SK-N-SH (cell line): Measurements from ENCODE around the gene TIMD4. TPM values are rescaled to one million over a fixed set of nuclear protein-coding genes. Genes with fewer than 3 reads are reported as not detected.

Experiments used
- CTCF ChIA-PET: fragments of 300-600, 350-600 bp; formaldehyde crosslinking; extraction: SDS; loops from one replicate; lab custom pipeline; 2021; lab: Yijun Ruan, JAX
- POLR2A ChIA-PET: fragments of 350-600 bp; sonication (Branson Sonifier 250); formaldehyde crosslinking; extraction: SDS; loops from one replicate; lab custom pipeline; 2020; ENCODE audit warnings: antibody characterized with exemption, inconsistent platforms; lab: Yijun Ruan, JAX
- DNase-seq: peaks from one replicate; pipeline ENCODE4 v3.0.0; 2012
- H2AFZ ChIP-seq: fragments of 200-600 bp; sonication (generic); 2 replicates; pipeline ENCODE4 v1.8.1; 2016; ENCODE audit warnings: antibody characterized with exemption, mild to moderate bottlenecking, low read depth
- H3F3A ChIP-seq: fragments of 200-600 bp; sonication (generic); replicated peaks from 2 replicates; pipeline ENCODE3; 2016; ENCODE audit warnings: antibody characterized with exemption, mild to moderate bottlenecking; ENCODE audit not compliant: insufficient read depth
- H3K27ac ChIP-seq, 2 experiments: fragments of 200-500 bp in 1 of 2; fragments of 200-600 bp in 1 of 2; sonication (Bioruptor generic) in 1 of 2; sonication (generic), shearing (Covaris generic) in 1 of 2; 2 replicates each; pipeline versions ENCODE4 v1.5.1 to v1.6.1; 2014 to 2016; ENCODE audit warnings: low read depth in 2 of 2, inconsistent platforms in 1 of 2, low read length in 1 of 2, mild to moderate bottlenecking in 1 of 2, mixed read lengths in 1 of 2
- H3K27me3 ChIP-seq: fragments of 200-600 bp; sonication (generic), shearing (Covaris generic); 2 replicates; pipeline ENCODE4 v1.6.1; 2016; ENCODE audit warnings: mixed run types; ENCODE audit not compliant: insufficient read depth
- H3K36me3 ChIP-seq, 2 experiments: fragments of 200-500 bp in 1 of 2; fragments of 200-600 bp in 1 of 2; sonication (Bioruptor generic) in 1 of 2; sonication (generic) in 1 of 2; replicated peaks in 1 of 2; 2 replicates each; pipeline versions ENCODE3 to v1.5.1; 2014 to 2016; ENCODE audit warnings: low read length in 1 of 2, mild to moderate bottlenecking in 1 of 2; ENCODE audit not compliant: insufficient read depth in 2 of 2, control insufficient read depth in 1 of 2
- H3K4me1 ChIP-seq, 2 experiments: fragments of 200-500 bp in 1 of 2; fragments of 200-600 bp in 1 of 2; sonication (Bioruptor generic) in 1 of 2; sonication (generic), shearing (Covaris generic) in 1 of 2; 2 replicates each; pipeline versions ENCODE4 v1.5.1 to v1.6.1; 2014 to 2016; ENCODE audit warnings: low read depth in 1 of 2, low read length in 1 of 2, mixed run types in 1 of 2; ENCODE audit not compliant: insufficient read depth in 2 of 2, control insufficient read depth in 1 of 2
- H3K4me2 ChIP-seq: fragments of 200-600 bp; sonication (generic), shearing (Covaris generic); 2 replicates; pipeline ENCODE4 v1.6.1; 2017; ENCODE audit warnings: mixed run types
- H3K4me3 ChIP-seq, 2 experiments: fragments of 200-500 bp in 1 of 2; fragments of 200-600 bp in 1 of 2; sonication (Bioruptor generic) in 1 of 2; sonication (generic), shearing (Covaris generic) in 1 of 2; 2 replicates each; pipeline versions ENCODE4 v1.5.1 to v1.8.1; 2014 to 2016; ENCODE audit warnings: low read depth in 2 of 2, inconsistent platforms in 1 of 2, low read length in 1 of 2, mild to moderate bottlenecking in 1 of 2, mixed read lengths in 1 of 2, moderate library complexity in 1 of 2
- H3K79me2 ChIP-seq: fragments of 200-600 bp; sonication (generic); 2 replicates; pipeline ENCODE4 v1.8.1; 2017; ENCODE audit warnings: mild to moderate bottlenecking; ENCODE audit not compliant: insufficient read depth
- H3K9ac ChIP-seq: fragments of 200-600 bp; sonication (generic); 2 replicates; pipeline ENCODE4 v1.6.1; 2017; ENCODE audit warnings: mixed run types
- H3K9me2 ChIP-seq: fragments of 200-600 bp; sonication (generic); 2 replicates; pipeline ENCODE4 v1.6.1; 2017; ENCODE audit warnings: mixed run types
- H3K9me3 ChIP-seq: fragments of 200-600 bp; sonication (generic); 2 replicates; pipeline ENCODE4 v1.6.1; 2017; ENCODE audit warnings: mixed run types, mild to moderate bottlenecking, moderate library complexity
- H4K20me1 ChIP-seq: fragments of 200-600 bp; sonication (generic); 2 replicates; pipeline ENCODE4 v1.6.1; 2017; ENCODE audit warnings: mild to moderate bottlenecking, mixed run types; ENCODE audit not compliant: insufficient read depth
- CHD2 ChIP-seq: fragments of 150-350 bp; IDR thresholded peaks from 2 replicates; pipeline ENCODE4 v1.6.1; 2018; ENCODE audit warnings: low read length; ENCODE audit not compliant: partially characterized antibody
- FOSL2 ChIP-seq: IDR thresholded peaks from 2 replicates; pipeline ENCODE4 v1.4.0; 2012; ENCODE audit warnings: low read depth, mild to moderate bottlenecking, moderate library complexity, borderline replicate concordance
- FOXM1 ChIP-seq: IDR thresholded peaks from 2 replicates; pipeline ENCODE4 v1.4.0; 2012; ENCODE audit warnings: low read depth, mild to moderate bottlenecking
- MXI1 ChIP-seq: IDR thresholded peaks from 2 replicates; pipeline ENCODE4 v1.6.1; 2012; ENCODE audit warnings: mild to moderate bottlenecking, low read depth, low read length, improper control_type of control experiment
- NFIC ChIP-seq: IDR thresholded peaks from 2 replicates; pipeline ENCODE4 v1.4.0; 2012; ENCODE audit warnings: borderline replicate concordance
- RAD21 ChIP-seq: IDR thresholded peaks from 2 replicates; pipeline ENCODE4 v1.6.1; 2012; ENCODE audit warnings: mild to moderate bottlenecking, low read length
- RFX5 ChIP-seq: IDR thresholded peaks from 2 replicates; pipeline ENCODE4 v1.6.1; 2012; ENCODE audit warnings: mild to moderate bottlenecking, improper control_type of control experiment, low read length
- SIN3A ChIP-seq: IDR thresholded peaks from 2 replicates; pipeline ENCODE4 v1.6.1; 2012; ENCODE audit warnings: low read depth, mild to moderate bottlenecking, low read length, moderate library complexity, borderline replicate concordance
- WGBS: methylation state at CpG from one replicate; pipeline ENCODE4 v1.1.6; 2017; ENCODE audit warnings: low lambda C conversion rate; 5-methylcytosine and 5-hydroxymethylcytosine counted together
- polyA plus RNA-seq, 3 experiments: library from polyadenylated mRNA; depleted of rRNA; stranded (reverse); fragments of >200 nt; gene quantifications; 2 replicates each; pipeline ENCODE4 v1.2.3, GENCODE V29; 2012
- TF ChIP-seq, protein P1 (sequence below): IDR thresholded peaks from 2 replicates; pipeline ENCODE4 v1.4.0; 2012; ENCODE audit warnings: low read depth, borderline replicate concordance
- TF ChIP-seq, protein P2 (sequence below): fragments of 150-350 bp; IDR thresholded peaks from 2 replicates; pipeline ENCODE4 v1.6.1; 2016; ENCODE audit warnings: mild to moderate bottlenecking, low read depth, low read length
- TF ChIP-seq, protein P3 (sequence below): IDR thresholded peaks from 2 replicates; pipeline ENCODE4 v1.4.0; 2012; ENCODE audit warnings: low read depth
- TF ChIP-seq, protein P4 (sequence below): IDR thresholded peaks from 2 replicates; pipeline ENCODE4; 2012
- TF ChIP-seq, protein P5 (sequence below): IDR thresholded peaks from 2 replicates; pipeline ENCODE4 v1.4.0; 2012; ENCODE audit warnings: low read depth, borderline replicate concordance
- TF ChIP-seq, protein P6 (sequence below): fragments of 150-350 bp; IDR thresholded peaks from 2 replicates; pipeline ENCODE4 v1.6.1; 2017; ENCODE audit warnings: antibody characterized with exemption, low read length, low read depth, borderline replicate concordance

The TIMD4 gene
- polyA plus RNA-seq, 1 of the 3 experiments (the other 2 are of a cell fraction): not detected

DNA sequence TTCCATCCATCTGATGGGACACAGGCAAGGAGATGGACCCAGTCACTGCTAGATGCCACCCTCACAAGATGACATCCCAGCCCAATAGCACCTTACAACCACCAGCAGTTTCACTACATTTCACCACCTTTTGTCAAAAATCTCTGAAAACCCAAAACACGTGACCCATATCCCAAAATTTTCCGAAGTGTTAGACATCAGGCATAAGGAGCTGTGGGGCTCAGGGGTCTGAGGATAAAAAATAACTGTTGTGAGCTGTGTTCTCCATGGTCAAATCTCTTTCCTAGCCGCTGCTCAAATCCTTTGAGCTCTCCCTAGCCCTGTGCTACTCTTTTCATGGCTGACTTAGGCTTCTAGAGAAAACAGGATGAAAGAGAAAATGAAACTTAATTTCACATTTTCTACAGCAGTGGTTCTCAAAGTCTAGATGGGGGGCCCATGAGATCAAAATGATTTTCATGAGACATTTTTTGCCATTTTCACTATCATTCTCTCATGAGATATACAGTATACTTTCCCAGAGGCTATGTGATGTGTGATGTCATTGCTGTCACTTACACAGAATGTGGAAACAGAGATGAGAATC is 40.7 kb downstream of the TIMD4 start:
- ChIA-PET CTCF (no interaction called here), POLR2A (no interaction called here)
- Histone ChIP-seq H3K79me2 (no peaks in the 10 kb centered on the region), H3K4me1 (no peaks in the 10 kb centered on the region), H3K4me3 (no peak overlapping the region; a peak in 1 of 4 replicates), H3K9me3 (no peaks in the 10 kb centered on the region), H3K27me3 (no peaks in the 10 kb centered on the region), H3K4me2 (no peak overlapping the region), H3K27ac (no peak overlapping the region), H4K20me1 (no peaks in the 10 kb centered on the region), H3K9me2 (no peaks in the 10 kb centered on the region), H3F3A (no peaks in the 10 kb centered on the region), H3K36me3 (no peaks in the 10 kb centered on the region), H3K9ac (no peak overlapping the region), H2AFZ (no peak overlapping the region)
- no peak for TF ChIP-seq NFIC
- TF ChIP-seq, protein P1, sequence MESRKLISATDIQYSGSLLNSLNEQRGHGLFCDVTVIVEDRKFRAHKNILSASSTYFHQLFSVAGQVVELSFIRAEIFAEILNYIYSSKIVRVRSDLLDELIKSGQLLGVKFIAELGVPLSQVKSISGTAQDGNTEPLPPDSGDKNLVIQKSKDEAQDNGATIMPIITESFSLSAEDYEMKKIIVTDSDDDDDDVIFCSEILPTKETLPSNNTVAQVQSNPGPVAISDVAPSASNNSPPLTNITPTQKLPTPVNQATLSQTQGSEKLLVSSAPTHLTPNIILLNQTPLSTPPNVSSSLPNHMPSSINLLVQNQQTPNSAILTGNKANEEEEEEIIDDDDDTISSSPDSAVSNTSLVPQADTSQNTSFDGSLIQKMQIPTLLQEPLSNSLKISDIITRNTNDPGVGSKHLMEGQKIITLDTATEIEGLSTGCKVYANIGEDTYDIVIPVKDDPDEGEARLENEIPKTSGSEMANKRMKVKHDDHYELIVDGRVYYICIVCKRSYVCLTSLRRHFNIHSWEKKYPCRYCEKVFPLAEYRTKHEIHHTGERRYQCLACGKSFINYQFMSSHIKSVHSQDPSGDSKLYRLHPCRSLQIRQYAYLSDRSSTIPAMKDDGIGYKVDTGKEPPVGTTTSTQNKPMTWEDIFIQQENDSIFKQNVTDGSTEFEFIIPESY: no peak
- TF ChIP-seq RFX5: no peak
- TF ChIP-seq MXI1: no peak
- TF ChIP-seq, protein P2, sequence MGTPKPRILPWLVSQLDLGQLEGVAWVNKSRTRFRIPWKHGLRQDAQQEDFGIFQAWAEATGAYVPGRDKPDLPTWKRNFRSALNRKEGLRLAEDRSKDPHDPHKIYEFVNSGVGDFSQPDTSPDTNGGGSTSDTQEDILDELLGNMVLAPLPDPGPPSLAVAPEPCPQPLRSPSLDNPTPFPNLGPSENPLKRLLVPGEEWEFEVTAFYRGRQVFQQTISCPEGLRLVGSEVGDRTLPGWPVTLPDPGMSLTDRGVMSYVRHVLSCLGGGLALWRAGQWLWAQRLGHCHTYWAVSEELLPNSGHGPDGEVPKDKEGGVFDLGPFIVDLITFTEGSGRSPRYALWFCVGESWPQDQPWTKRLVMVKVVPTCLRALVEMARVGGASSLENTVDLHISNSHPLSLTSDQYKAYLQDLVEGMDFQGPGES: no peak
- TF ChIP-seq FOSL2: no peak
- TF ChIP-seq, protein P3, sequence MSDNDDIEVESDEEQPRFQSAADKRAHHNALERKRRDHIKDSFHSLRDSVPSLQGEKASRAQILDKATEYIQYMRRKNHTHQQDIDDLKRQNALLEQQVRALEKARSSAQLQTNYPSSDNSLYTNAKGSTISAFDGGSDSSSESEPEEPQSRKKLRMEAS: no peak
- no peak for TF ChIP-seq RAD21
- no peak for TF ChIP-seq CHD2
- DNase-seq: no peak
- WGBS: 42% methylated on average over 3 of the region's 3 CpGs

DNA sequence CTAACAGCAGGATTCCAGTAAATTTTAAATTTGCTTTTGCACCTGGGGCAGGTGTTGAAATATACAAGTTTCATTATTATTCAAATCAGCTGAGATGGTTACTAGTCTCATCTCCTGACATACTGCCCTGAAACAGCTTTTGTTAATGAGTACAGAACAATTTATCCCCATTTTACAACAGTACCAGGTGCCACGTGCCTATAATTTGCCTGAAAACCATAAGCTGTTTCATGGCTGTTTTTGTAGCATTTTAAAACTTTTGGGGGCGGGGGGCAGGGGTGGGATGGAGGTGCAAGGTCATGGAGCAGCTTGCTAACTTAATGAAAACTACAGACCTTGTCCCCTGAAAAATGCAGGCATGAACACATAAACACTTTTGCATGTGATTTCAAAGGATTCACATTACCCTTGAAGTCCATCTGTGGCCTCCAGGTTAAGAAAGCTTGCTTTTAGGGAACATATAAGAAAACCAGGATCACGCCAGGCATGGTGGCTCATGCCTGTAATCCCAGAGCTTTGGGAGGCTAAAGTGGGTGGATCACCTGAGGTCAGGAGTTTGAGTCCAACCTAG is 42.1 kb downstream of the TIMD4 start:
- CTCF ChIA-PET: no interaction called here
- POLR2A ChIA-PET: no interaction called here

More for the DNA sequence above, 42.1 kb downstream of the TIMD4 start:
- Histone ChIP-seq H2AFZ (no peak overlapping the region), H3K9me2 (no peaks in the 10 kb centered on the region), H4K20me1 (no peaks in the 10 kb centered on the region), H3K4me1 (no peaks in the 10 kb centered on the region), H3K27me3 (no peaks in the 10 kb centered on the region), H3K27ac (no peak overlapping the region), H3K4me2 (no peak overlapping the region), H3K9me3 (no peaks in the 10 kb centered on the region), H3K36me3 (no peaks in the 10 kb centered on the region), H3K79me2 (no peaks in the 10 kb centered on the region), H3K4me3 (no peak overlapping the region), H3K9ac (no peak overlapping the region), H3F3A (no peaks in the 10 kb centered on the region)
- no peak for TF ChIP-seq FOXM1
- TF ChIP-seq, protein P4, sequence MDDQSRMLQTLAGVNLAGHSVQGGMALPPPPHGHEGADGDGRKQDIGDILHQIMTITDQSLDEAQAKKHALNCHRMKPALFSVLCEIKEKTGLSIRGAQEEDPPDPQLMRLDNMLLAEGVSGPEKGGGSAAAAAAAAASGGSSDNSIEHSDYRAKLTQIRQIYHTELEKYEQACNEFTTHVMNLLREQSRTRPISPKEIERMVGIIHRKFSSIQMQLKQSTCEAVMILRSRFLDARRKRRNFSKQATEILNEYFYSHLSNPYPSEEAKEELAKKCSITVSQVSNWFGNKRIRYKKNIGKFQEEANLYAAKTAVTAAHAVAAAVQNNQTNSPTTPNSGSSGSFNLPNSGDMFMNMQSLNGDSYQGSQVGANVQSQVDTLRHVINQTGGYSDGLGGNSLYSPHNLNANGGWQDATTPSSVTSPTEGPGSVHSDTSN: no peak
- no peak for TF ChIP-seq SIN3A
- TF ChIP-seq, protein P5, sequence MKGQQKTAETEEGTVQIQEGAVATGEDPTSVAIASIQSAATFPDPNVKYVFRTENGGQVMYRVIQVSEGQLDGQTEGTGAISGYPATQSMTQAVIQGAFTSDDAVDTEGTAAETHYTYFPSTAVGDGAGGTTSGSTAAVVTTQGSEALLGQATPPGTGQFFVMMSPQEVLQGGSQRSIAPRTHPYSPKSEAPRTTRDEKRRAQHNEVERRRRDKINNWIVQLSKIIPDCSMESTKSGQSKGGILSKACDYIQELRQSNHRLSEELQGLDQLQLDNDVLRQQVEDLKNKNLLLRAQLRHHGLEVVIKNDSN: no peak
- TF ChIP-seq MXI1: no peak
- TF ChIP-seq, protein P1: no peak
- TF ChIP-seq, protein P6, sequence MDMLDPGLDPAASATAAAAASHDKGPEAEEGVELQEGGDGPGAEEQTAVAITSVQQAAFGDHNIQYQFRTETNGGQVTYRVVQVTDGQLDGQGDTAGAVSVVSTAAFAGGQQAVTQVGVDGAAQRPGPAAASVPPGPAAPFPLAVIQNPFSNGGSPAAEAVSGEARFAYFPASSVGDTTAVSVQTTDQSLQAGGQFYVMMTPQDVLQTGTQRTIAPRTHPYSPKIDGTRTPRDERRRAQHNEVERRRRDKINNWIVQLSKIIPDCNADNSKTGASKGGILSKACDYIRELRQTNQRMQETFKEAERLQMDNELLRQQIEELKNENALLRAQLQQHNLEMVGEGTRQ: no peak
- WGBS: 13% methylated on average over 3 of the region's 3 CpGs
- no peak for DNase-seq
